ENCODE results near the gene RAB12. TPM values are rescaled to one million over a fixed set of nuclear protein-coding genes. Genes with fewer than 3 reads are reported as not detected.

RAB12 gene
- total RNA-seq, 4 donors from 2014 or later, result 32.0 to 46.7 (median 39.1) TPM

DNA sequence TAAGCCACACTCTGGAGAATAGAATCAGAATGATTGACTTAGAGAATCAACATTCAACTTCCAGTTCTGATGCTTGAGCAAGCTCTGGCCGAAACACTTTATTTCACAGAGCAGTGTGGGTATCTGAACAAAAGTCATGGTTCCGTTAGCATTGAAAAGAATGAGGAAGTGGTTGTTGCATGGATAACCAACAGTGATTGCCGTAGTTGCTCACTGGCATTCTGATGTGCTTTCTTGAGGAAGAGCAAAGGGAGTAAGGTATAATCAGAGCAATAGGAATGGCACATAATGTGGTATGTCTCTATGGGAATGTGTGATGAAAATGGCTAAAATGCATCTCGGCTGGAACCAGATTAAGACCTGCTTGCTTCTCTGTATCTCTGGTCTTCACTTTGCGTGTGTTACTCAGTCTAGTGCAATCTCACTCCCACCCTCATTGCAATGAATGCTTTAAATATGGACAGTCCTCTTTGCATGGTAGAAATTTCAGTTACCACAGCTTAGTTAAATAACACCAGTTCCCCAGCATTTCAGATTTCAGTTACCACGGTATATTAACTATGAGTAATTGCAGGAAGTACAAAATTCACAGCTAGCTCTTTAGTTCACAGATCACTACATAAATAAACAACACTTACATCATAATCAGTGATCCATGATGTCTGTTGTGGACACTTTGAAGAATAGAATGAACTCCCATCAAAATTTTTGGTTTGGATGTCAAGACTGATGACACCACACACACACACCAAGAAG lies 7.8 kb upstream of the RAB12 start:
- H3K27me3 ChIP-seq, result no peaks in the 10 kb centered on the region
- 43 to 53% methylated on average over 6 of the region's 6 CpGs for WGBS, 2 donors
- H3K36me3 ChIP-seq, result no peaks in the 10 kb centered on the region
- no peak for TF ChIP-seq POLR2A (IDR thresholded peaks at IDR 0.05)
- TF ChIP-seq, protein P1, sequence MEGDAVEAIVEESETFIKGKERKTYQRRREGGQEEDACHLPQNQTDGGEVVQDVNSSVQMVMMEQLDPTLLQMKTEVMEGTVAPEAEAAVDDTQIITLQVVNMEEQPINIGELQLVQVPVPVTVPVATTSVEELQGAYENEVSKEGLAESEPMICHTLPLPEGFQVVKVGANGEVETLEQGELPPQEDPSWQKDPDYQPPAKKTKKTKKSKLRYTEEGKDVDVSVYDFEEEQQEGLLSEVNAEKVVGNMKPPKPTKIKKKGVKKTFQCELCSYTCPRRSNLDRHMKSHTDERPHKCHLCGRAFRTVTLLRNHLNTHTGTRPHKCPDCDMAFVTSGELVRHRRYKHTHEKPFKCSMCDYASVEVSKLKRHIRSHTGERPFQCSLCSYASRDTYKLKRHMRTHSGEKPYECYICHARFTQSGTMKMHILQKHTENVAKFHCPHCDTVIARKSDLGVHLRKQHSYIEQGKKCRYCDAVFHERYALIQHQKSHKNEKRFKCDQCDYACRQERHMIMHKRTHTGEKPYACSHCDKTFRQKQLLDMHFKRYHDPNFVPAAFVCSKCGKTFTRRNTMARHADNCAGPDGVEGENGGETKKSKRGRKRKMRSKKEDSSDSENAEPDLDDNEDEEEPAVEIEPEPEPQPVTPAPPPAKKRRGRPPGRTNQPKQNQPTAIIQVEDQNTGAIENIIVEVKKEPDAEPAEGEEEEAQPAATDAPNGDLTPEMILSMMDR (IDR thresholded peaks at IDR 0.05), result no peak
- no peaks in the 10 kb centered on the region for H3K4me1 ChIP-seq
- H3K4me3 ChIP-seq, result no peak overlapping the region
- no peak overlapping the region for H3K27ac ChIP-seq
- DNase-seq, result no peak
- no peaks in the 10 kb centered on the region for H3K9me3 ChIP-seq
- intact Hi-C loops (cut with DNase I), result no loop called here

DNA sequence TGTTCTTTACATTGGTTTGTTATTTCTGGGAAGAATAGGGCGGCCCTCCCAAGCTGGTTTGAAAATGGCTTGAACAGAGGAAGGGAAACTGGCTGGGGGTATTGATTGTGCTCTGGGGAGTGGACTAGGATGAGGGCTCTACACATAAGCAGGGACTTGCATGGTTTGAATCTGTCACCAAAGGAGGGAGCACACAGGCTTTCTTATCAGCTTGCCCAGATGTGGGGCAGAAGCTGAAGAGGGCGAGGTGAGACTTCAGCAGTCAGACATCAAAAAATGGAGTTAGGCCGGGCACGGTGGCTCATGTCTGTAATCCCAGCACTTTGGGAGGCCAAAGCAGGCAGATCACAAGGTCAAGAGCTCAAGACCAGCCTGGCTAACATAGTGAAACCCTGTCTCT lies 7.2 kb upstream of the RAB12 start:
- Histone ChIP-seq H3K9me3 (no peaks in the 10 kb centered on the region), H3K27ac (no peak overlapping the region), H3K36me3 (no peaks in the 10 kb centered on the region), H3K4me3 (no peak overlapping the region), H3K27me3 (no peaks in the 10 kb centered on the region), H3K4me1 (no peaks in the 10 kb centered on the region)
- 74 to 76% methylated on average over 4 of the region's 4 CpGs for WGBS, 2 donors
- no peak for DNase-seq
- intact Hi-C loops (cut with DNase I), result no loop called here
- no peak for TF ChIP-seq POLR2A (IDR thresholded peaks at IDR 0.05)
- TF ChIP-seq, protein P1 (IDR thresholded peaks at IDR 0.05), result no peak

DNA sequence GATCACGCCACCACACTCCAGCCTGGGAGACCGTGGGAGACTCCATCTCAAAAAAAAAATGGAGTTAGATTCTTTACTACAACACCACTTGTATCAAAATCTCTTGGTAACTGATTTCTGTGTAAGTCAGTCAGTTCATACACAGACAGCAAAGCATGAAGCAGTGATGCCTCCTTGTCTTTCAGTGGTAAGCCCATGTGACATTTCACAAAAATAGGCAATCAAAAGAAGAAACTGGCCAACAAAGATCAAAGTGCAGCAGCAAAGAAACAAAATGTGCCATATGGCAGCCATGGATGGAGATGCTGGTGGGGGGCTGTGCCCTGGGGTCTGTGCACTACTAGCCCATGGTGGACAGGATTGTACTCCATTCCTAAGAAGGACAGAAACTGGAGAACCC lies 6.7 kb upstream of the RAB12 start:
- intact Hi-C loops (cut with DNase I), result no loop called here
- TF ChIP-seq, protein P1 (IDR thresholded peaks at IDR 0.05), result no peak
- TF ChIP-seq POLR2A (IDR thresholded peaks at IDR 0.05), result no peak
- H3K9me3 ChIP-seq, result no peaks in the 10 kb centered on the region
- no peaks in the 10 kb centered on the region for H3K27me3 ChIP-seq
- no peak for DNase-seq
- peaks cover 0 to 3% (median 1%) of the 10 kb centered on the region in 3 donors for H3K4me1 ChIP-seq
- no peak overlapping the region for H3K27ac ChIP-seq
- no peaks in the 10 kb centered on the region for H3K36me3 ChIP-seq
- no peak overlapping the region for H3K4me3 ChIP-seq
- WGBS, 2 donors, result 89 to 90% methylated on average over 2 of the region's 2 CpGs

DNA sequence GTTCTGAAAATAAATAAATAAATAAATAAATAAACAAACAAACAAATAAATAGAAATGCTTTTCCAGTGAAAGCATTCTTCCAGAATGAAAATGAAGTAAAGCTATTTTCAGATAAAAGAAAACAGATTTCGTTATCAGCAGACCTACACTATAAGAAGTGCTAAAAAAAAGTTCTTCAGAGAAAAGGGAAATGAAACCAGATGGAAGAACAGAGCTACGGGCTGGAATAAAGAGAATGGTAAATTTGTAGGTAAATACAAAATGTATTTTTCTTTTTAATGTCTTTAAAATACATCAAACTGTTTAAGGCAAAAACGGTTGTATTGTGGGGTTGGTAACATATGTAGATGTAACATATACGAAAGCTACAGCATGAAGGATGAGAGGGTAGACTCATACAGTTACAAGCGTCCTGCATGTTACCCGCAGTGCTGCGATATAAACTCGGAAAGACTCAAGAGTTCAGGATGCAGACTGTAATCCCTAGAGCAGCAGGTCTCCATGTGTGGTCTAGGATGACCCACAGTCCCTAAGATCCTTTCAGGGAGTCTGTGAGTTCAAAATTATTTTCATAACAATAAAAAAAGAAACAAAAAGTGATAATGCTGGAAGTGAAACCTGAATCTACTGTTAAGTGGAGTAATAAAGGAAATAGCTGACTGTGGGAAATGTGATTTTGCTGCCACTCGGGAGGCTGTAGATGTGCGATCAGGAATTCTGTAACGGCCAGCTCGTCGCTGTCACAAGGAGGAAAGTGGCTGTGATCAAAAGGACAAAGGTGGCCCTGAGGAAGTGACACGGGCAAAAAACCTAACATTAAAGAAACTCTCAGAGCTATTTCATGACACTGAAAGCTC lies 5.3 kb upstream of the RAB12 start:
- WGBS, 2 donors, result 58 to 67% methylated on average over 14 of the region's 14 CpGs
- intact Hi-C loops (cut with DNase I), result no loop called here
- no peaks in the 10 kb centered on the region for H3K27me3 ChIP-seq

More for the DNA sequence above, 5.3 kb upstream of the RAB12 start:
- peaks cover 0 to 16% (median 12%) of the 10 kb centered on the region in 3 donors for H3K4me1 ChIP-seq
- H3K27ac ChIP-seq, result no peak overlapping the region
- DNase-seq, result no peak
- peak overlapping the region in 1 of 4 donors; percentile 35 for H3K4me3 ChIP-seq
- no peaks in the 10 kb centered on the region for H3K36me3 ChIP-seq
- no peaks in the 10 kb centered on the region for H3K9me3 ChIP-seq
- TF ChIP-seq POLR2A (IDR thresholded peaks at IDR 0.05), result no peak
- TF ChIP-seq, protein P1 (IDR thresholded peaks at IDR 0.05), result no peak

Data from esophagus squamous epithelium (tissue), 5 donors.